Activated naive CD4-positive, alpha-beta T cell treated with anti-CD3 and anti-CD28 coated beads, Interleukin-2, amount 10 ng/mL, durations not matched to agents 7 days and 5 days (primary cell): ENCODE measurements around the gene TMEM131L.

Experiments
- CTCF ChIA-PET: fragments of 350-600 bp; sonication (Branson Sonifier 250); formaldehyde crosslinking; loops from one replicate; lab custom pipeline; 2021; ENCODE audit warnings: antibody characterized with exemption; lab: Charles Lee
- DNase-seq: peaks from one replicate; pipeline ENCODE4 v3.0.0-alpha.2; 2020
- H3K27ac Mint-ChIP-seq: one replicate; pipeline ENCODE4 v1.8.0; 2021; ENCODE audit warnings: mild to moderate bottlenecking, moderate library complexity, mixed read lengths
- H3K27me3 Mint-ChIP-seq: one replicate; pipeline ENCODE4 v1.8.0; 2021; ENCODE audit warnings: mild to moderate bottlenecking, mixed read lengths
- H3K36me3 Mint-ChIP-seq: one replicate; pipeline ENCODE4 v1.8.0; 2021; ENCODE audit warnings: mixed read lengths
- H3K4me1 Mint-ChIP-seq: one replicate; pipeline ENCODE4 v1.8.0; 2021; ENCODE audit warnings: mixed read lengths
- H3K4me3 Mint-ChIP-seq: one replicate; pipeline ENCODE4 v1.8.0; 2021; ENCODE audit warnings: mild to moderate bottlenecking, moderate library complexity, mixed read lengths
- H3K9me3 Mint-ChIP-seq: one replicate; pipeline ENCODE4 v1.8.0; 2021; ENCODE audit warnings: mixed read lengths

The TMEM131L gene

GRCh38 chr4:153616006-153616555 is 149.9 kb downstream of the TMEM131L start:
- CTCF ChIA-PET: interaction anchor here (0.6 to 0.9 kb wide), 3 partner anchors 15 to 134 kb away, joined by 3 to 4 read pairs (median 3); no protein-coding TSS in a partner anchor
- peaks cover 28% of the 10 kb centered on the region for H3K4me1 Mint-ChIP-seq
- no peak overlapping the region for H3K27ac Mint-ChIP-seq
- H3K9me3 Mint-ChIP-seq: no peaks in the 10 kb centered on the region
- H3K4me3 Mint-ChIP-seq: no peak overlapping the region
- peaks cover 75% of the 10 kb centered on the region for H3K36me3 Mint-ChIP-seq
- H3K27me3 Mint-ChIP-seq: no peaks in the 10 kb centered on the region
- peak; percentile 36 for DNase-seq

DNA sequence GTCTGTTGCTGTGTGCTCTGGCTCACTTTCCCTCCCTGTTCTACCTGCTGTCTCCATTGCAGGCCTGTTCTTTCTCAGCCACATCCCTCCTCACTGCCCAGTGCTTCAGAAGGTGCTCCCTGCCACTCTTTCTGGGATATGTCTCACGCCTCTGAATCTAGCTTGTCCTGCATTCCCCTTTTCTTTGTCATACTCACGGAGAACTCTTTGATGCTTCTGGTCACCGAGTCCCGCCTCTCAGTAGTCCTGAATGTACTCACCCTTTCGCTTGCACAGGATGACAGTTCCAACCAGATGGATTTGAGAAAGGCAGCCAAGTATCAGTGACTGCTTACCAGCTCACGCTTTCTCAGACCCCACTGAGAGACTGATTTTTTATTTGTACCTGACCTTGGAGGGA is 152.7 kb downstream of the TMEM131L start:
- no peaks in the 10 kb centered on the region for H3K27me3 Mint-ChIP-seq
- H3K36me3 Mint-ChIP-seq: peaks cover 71% of the 10 kb centered on the region

DNA sequence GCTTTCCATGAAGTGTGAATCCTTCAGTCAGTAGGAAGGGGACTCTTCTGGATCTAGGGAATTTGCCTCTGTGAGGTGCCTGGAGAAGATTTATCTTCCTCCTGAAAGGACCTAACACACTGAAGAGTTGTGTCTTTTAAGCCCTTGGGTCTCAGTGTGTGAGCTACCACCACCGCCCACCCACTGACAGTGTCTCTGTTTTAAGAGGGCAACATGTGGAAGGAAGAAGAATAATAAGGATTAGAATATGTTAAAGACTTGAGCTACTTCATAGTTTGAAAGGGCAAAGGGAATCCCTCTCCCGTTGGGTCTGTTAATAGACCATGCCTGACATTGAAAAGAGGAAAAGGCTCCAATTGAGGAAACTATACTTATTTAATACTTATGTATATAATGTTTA is 153.7 kb downstream of the TMEM131L start:
- H3K36me3 Mint-ChIP-seq: peaks cover 67% of the 10 kb centered on the region

More for the DNA sequence above, 152.7 kb downstream of the TMEM131L start:
- Mint-ChIP-seq H3K4me3 (no peak overlapping the region), H3K9me3 (no peaks in the 10 kb centered on the region), H3K4me1 (peaks cover 34% of the 10 kb centered on the region), H3K27ac (no peak overlapping the region)
- DNase-seq: no peak
- CTCF ChIA-PET: no interaction called here

DNA sequence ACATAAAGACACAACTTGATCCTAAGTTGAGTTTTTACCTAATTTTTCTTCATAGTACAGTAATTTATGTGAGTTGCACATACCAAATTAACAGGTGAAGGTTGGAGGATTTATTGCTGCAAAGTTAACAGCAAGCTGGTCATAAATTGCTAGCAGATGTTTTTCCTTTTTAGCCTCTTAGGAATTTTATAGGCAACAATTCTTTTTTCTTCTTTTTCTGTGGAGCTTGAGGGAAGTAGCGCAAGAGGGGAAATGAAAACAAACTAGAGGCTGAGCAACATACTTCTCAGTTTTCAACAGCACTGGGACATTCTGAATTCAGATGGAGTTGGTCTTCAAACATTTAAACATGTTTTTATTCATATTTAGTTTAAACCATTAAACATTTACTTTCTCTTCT is 154.2 kb downstream of the TMEM131L start:
- CTCF ChIA-PET: interaction anchor here (1.5 kb wide), 1 partner anchor 29 kb away, joined by 4 read pairs; no protein-coding TSS in a partner anchor
- H3K9me3 Mint-ChIP-seq: no peaks in the 10 kb centered on the region
- no peak overlapping the region for H3K27ac Mint-ChIP-seq
- no peak overlapping the region for H3K4me3 Mint-ChIP-seq
- DNase-seq: no peak
- peaks cover 65% of the 10 kb centered on the region for H3K36me3 Mint-ChIP-seq
- peaks cover 19% of the 10 kb centered on the region for H3K4me1 Mint-ChIP-seq
- no peaks in the 10 kb centered on the region for H3K27me3 Mint-ChIP-seq

More for the DNA sequence above, 153.7 kb downstream of the TMEM131L start:
- Mint-ChIP-seq H3K27me3 (no peaks in the 10 kb centered on the region), H3K4me1 (peaks cover 25% of the 10 kb centered on the region), H3K4me3 (no peak overlapping the region), H3K9me3 (no peaks in the 10 kb centered on the region), H3K27ac (no peak overlapping the region)
- CTCF ChIA-PET: interaction anchor here (1.5 kb wide), 1 partner anchor 29 kb away, joined by 4 read pairs; no protein-coding TSS in a partner anchor
- no peak for DNase-seq

DNA sequence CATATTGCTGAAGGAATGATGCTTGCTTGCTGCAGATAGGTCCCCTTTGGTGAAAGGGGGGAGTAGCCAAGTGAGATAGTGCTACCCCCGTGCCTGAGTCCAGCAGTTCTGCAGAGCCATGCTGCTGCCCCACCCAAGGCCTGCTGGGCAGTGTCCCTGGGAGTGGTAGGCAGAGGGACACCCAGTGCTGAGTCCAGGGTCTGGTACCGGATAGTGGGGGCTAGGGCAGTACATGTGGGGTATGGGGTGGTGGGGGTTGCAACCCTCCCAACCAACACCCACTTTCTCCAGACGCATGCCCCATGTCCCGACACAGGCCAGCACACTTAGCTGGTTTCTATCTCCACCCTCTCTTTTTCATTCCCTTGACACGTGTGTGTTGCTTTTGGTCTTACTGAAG is 155.9 kb downstream of the TMEM131L start:
- H3K36me3 Mint-ChIP-seq: peaks cover 65% of the 10 kb centered on the region
- no peaks in the 10 kb centered on the region for H3K9me3 Mint-ChIP-seq
- H3K4me1 Mint-ChIP-seq: peaks cover 7% of the 10 kb centered on the region
- H3K4me3 Mint-ChIP-seq: no peak overlapping the region
- no peaks in the 10 kb centered on the region for H3K27me3 Mint-ChIP-seq
- DNase-seq: no peak
- CTCF ChIA-PET: interaction anchor here (1.0 kb wide), 1 partner anchor 276 kb away, joined by 4 read pairs; no protein-coding TSS in a partner anchor
- no peak overlapping the region for H3K27ac Mint-ChIP-seq

GRCh38 chr4:153622778-153623240 is 156.6 kb downstream of the TMEM131L start:
- Mint-ChIP-seq H3K36me3 (peaks cover 66% of the 10 kb centered on the region), H3K9me3 (no peaks in the 10 kb centered on the region), H3K4me1 (peaks cover 6% of the 10 kb centered on the region), H3K27me3 (no peaks in the 10 kb centered on the region), H3K4me3 (no peak overlapping the region), H3K27ac (peak overlapping the region; percentile 17)
- CTCF ChIA-PET: interaction anchor here (1.0 kb wide), 1 partner anchor 277 kb away, joined by 4 read pairs; no protein-coding TSS in a partner anchor
- no peak for DNase-seq

- DNase-seq: no peak
- Mint-ChIP-seq H3K27me3 (no peaks in the 10 kb centered on the region), H3K27ac (peak overlapping the region; percentile 12), H3K9me3 (no peaks in the 10 kb centered on the region), H3K4me1 (peaks cover 6% of the 10 kb centered on the region), H3K36me3 (peaks cover 68% of the 10 kb centered on the region), H3K4me3 (no peak overlapping the region)
- CTCF ChIA-PET: interaction anchor here (1.0 kb wide), 1 partner anchor 278 kb away, joined by 4 read pairs; no protein-coding TSS in a partner anchor
These were observed 157.3 kb downstream of the TMEM131L start for GRCh38 chr4:153623491-153623890.

DNA sequence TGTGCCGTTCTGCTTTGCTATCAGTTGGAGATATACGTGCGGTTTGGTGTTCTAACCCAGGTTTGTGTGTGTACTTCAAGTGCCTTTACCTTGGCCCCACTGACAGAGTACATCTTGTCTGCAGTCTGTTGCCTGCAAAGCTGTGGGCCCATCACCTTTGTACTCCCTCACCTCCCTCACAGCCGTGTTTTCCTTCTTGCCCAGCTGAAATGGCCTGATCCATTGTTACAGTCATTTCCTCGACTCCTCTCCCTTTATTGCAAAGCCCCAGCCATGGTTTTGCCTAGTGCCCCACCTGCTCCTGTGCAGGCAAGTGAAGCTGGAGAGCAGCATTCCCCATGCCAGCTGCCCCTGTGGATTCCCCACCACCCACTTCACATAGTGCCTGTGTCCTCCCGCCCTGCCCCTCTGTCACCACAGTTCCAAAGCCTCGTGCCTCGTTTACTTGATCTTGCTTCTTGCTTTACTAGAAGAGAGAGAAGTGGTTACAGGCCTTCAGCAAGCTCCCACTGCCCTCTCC is 162.7 kb downstream of the TMEM131L start:
- no peak for DNase-seq
- Mint-ChIP-seq H3K36me3 (peaks cover 70% of the 10 kb centered on the region), H3K4me1 (no peaks in the 10 kb centered on the region), H3K27me3 (no peaks in the 10 kb centered on the region), H3K27ac (no peak overlapping the region), H3K9me3 (no peaks in the 10 kb centered on the region), H3K4me3 (no peak overlapping the region)
- CTCF ChIA-PET: no interaction called here

DNA sequence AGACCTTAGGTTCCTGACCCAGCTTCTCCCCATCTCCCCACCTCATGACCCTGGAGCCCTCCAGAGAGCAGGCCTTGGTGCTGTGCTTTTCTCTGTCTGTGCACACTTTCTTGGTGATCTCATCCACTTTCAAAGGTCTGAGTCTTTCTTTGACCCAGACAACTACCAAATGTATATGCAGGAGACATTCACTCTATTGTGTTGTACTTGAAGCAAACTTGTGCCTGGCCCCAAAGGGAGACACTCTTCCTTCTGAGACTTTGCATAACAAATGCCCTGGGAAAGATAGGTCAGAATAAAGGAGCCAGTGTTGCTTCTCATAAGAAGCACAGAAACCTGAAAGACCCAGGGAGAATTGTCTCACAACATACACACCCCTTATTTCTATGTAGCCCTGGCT is 163.6 kb downstream of the TMEM131L start:
- Mint-ChIP-seq H3K36me3 (peaks cover 72% of the 10 kb centered on the region), H3K27ac (peak overlapping the region; percentile 19), H3K4me1 (no peaks in the 10 kb centered on the region), H3K4me3 (no peak overlapping the region), H3K9me3 (no peaks in the 10 kb centered on the region), H3K27me3 (no peaks in the 10 kb centered on the region)
- DNase-seq: no peak
- CTCF ChIA-PET: no interaction called here

- CTCF ChIA-PET: interaction anchor here (0.7 to 3.9 kb wide), 7 partner anchors 9 to 295 kb away, joined by 3 to 36 read pairs (median 4); no protein-coding TSS in a partner anchor
- Mint-ChIP-seq H3K27ac (no peak overlapping the region), H3K9me3 (no peaks in the 10 kb centered on the region), H3K4me1 (no peaks in the 10 kb centered on the region), H3K36me3 (peaks cover 61% of the 10 kb centered on the region), H3K27me3 (no peaks in the 10 kb centered on the region), H3K4me3 (no peak overlapping the region)
- no peak for DNase-seq
These were observed 168.7 kb downstream of the TMEM131L start for GRCh38 chr4:153634738-153635353.

DNA sequence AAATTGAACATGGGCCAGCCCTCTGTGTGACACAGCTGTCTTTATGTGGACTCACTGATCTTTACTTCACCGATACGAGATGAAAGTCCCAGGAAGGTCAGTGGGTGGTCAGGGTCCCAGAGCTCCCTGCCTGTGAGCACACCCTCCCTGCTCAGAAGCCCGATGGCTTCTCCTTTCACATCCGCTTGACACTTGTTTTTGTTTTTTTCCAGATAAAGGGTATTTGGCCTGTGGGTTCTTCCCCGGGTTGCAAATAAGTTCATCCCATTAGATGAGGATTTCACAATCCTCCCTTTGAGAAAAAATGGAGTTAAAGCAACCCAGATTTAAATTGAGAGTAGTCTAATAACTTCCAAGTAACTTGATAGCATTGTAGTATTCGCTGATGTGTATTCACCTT is 169.7 kb downstream of the TMEM131L start:
- no peak overlapping the region for H3K27ac Mint-ChIP-seq
- CTCF ChIA-PET: interaction anchor here (0.7 to 3.9 kb wide), 4 partner anchors 8 to 277 kb away, joined by 3 to 36 read pairs (median 10); no protein-coding TSS in a partner anchor
- peaks cover 51% of the 10 kb centered on the region for H3K36me3 Mint-ChIP-seq
- DNase-seq: no peak
- no peaks in the 10 kb centered on the region for H3K4me1 Mint-ChIP-seq
- no peak overlapping the region for H3K4me3 Mint-ChIP-seq
- H3K9me3 Mint-ChIP-seq: no peaks in the 10 kb centered on the region
- H3K27me3 Mint-ChIP-seq: no peaks in the 10 kb centered on the region

- DNase-seq: no peak
- Mint-ChIP-seq H3K9me3 (no peaks in the 10 kb centered on the region), H3K27ac (no peak overlapping the region), H3K4me1 (peaks cover 4% of the 10 kb centered on the region), H3K36me3 (peaks cover 46% of the 10 kb centered on the region), H3K4me3 (no peak overlapping the region), H3K27me3 (no peaks in the 10 kb centered on the region)
- CTCF ChIA-PET: interaction anchor here (0.9 kb wide), 1 partner anchor 177 kb away, joined by 3 read pairs; no protein-coding TSS in a partner anchor
These were observed 171.0 kb downstream of the TMEM131L start for GRCh38 chr4:153637201-153637600.

DNA sequence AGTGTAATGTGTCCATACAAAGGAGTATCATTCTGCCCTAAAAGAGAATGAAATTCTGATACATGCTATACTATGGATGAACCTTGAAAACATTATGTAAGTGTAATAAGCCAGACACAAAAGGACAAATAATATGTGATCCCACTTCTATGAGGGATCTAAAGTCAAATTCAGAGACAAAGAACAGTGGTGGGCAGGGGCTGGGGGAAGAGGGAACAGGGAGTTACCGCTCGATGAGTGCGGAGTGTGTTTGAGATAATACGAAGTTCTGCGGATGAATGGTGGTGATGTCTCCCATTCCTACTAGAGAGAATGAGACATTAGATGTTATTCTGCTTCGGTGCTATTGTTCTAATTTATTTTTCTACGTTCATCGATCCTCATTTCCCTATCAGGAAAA is 171.9 kb downstream of the TMEM131L start:
- peak overlapping the region; percentile 58 for H3K27ac Mint-ChIP-seq
- CTCF ChIA-PET: no interaction called here
- H3K36me3 Mint-ChIP-seq: peaks cover 42% of the 10 kb centered on the region
- DNase-seq: no peak
- peaks cover 5% of the 10 kb centered on the region for H3K4me1 Mint-ChIP-seq
- H3K27me3 Mint-ChIP-seq: no peaks in the 10 kb centered on the region
- H3K9me3 Mint-ChIP-seq: no peaks in the 10 kb centered on the region
- H3K4me3 Mint-ChIP-seq: no peak overlapping the region

- no peak overlapping the region for H3K27ac Mint-ChIP-seq
- H3K4me3 Mint-ChIP-seq: no peak overlapping the region
- H3K4me1 Mint-ChIP-seq: peaks cover 9% of the 10 kb centered on the region
- H3K27me3 Mint-ChIP-seq: no peaks in the 10 kb centered on the region
- H3K36me3 Mint-ChIP-seq: peaks cover 35% of the 10 kb centered on the region
- no peak for DNase-seq
- H3K9me3 Mint-ChIP-seq: no peaks in the 10 kb centered on the region
- CTCF ChIA-PET: interaction anchor here (0.8 to 1.9 kb wide), 3 partner anchors 8 to 556 kb away, joined by 3 to 9 read pairs (median 3); no protein-coding TSS in a partner anchor
These were observed 172.8 kb downstream of the TMEM131L start for GRCh38 chr4:153638999-153639398.
